Ishikawa (cell line): ENCODE measurements around the gene SAPCD1.

Source experiments
- CEBPB ChIP-seq: IDR thresholded peaks from 2 replicates; pipeline ENCODE4 v1.6.1; 2012
- CREB1 ChIP-seq: IDR thresholded peaks from 2 replicates; pipeline ENCODE4 v1.6.1; 2012; ENCODE audit warnings: low read depth
- EGR1 ChIP-seq: IDR thresholded peaks from 2 replicates; pipeline ENCODE4 v1.6.1; 2012
- EP300 ChIP-seq: IDR thresholded peaks from 2 replicates; pipeline ENCODE4 v1.6.1; 2012; ENCODE audit warnings: borderline replicate concordance
- REST ChIP-seq: IDR thresholded peaks from 2 replicates; pipeline ENCODE4 v1.6.1; 2012; ENCODE audit warnings: low read depth, mild to moderate bottlenecking
- TAF1 ChIP-seq: IDR thresholded peaks from 2 replicates; pipeline ENCODE4 v1.6.1; 2012; ENCODE audit warnings: low read depth, mild to moderate bottlenecking
- TCF12 ChIP-seq: IDR thresholded peaks from 2 replicates; pipeline ENCODE4 v1.6.1; 2012; ENCODE audit warnings: low read depth
- USF1 ChIP-seq: IDR thresholded peaks from 2 replicates; pipeline ENCODE4 v1.6.1; 2012
- YY1 ChIP-seq: IDR thresholded peaks from 2 replicates; pipeline ENCODE4 v1.6.1; 2012; ENCODE audit warnings: low read depth
- ZBTB7A ChIP-seq: IDR thresholded peaks from 2 replicates; pipeline ENCODE4 v1.6.1; 2012; ENCODE audit warnings: low read depth

GRCh38 chr6:31768363-31769257 lies 6.2 kb downstream of the SAPCD1 start:
- TF ChIP-seq TAF1, result no peak
- no peak for TF ChIP-seq TCF12
- TF ChIP-seq CEBPB, result no peak
- TF ChIP-seq EGR1, result no peak
- TF ChIP-seq USF1, result no peak
- TF ChIP-seq CREB1, result no peak
- no peak for TF ChIP-seq REST
- TF ChIP-seq EP300, result no peak
- TF ChIP-seq YY1, result no peak
- no peak for TF ChIP-seq ZBTB7A
